SK-N-SH (cell line): Measurements from ENCODE around the gene GNAS. TPM values are rescaled to one million over a fixed set of nuclear protein-coding genes. Genes with fewer than 3 reads are reported as not detected.

Experiments used
- CTCF ChIA-PET: fragments of 300-600, 350-600 bp; formaldehyde crosslinking; extraction: SDS; loops from one replicate; lab custom pipeline; 2021; lab: Yijun Ruan, JAX
- POLR2A ChIA-PET: fragments of 350-600 bp; sonication (Branson Sonifier 250); formaldehyde crosslinking; extraction: SDS; loops from one replicate; lab custom pipeline; 2020; ENCODE audit warnings: antibody characterized with exemption, inconsistent platforms; lab: Yijun Ruan, JAX
- DNase-seq: peaks from one replicate; pipeline ENCODE4 v3.0.0; 2012
- H2AFZ ChIP-seq: fragments of 200-600 bp; sonication (generic); 2 replicates; pipeline ENCODE4 v1.8.1; 2016; ENCODE audit warnings: antibody characterized with exemption, mild to moderate bottlenecking, low read depth
- H3F3A ChIP-seq: fragments of 200-600 bp; sonication (generic); replicated peaks from 2 replicates; pipeline ENCODE3; 2016; ENCODE audit warnings: antibody characterized with exemption, mild to moderate bottlenecking; ENCODE audit not compliant: insufficient read depth
- H3K27ac ChIP-seq, 2 experiments: fragments of 200-500 bp in 1 of 2; fragments of 200-600 bp in 1 of 2; sonication (Bioruptor generic) in 1 of 2; sonication (generic), shearing (Covaris generic) in 1 of 2; 2 replicates each; pipeline versions ENCODE4 v1.5.1 to v1.6.1; 2014 to 2016; ENCODE audit warnings: low read depth in 2 of 2, inconsistent platforms in 1 of 2, low read length in 1 of 2, mild to moderate bottlenecking in 1 of 2, mixed read lengths in 1 of 2
- H3K27me3 ChIP-seq: fragments of 200-600 bp; sonication (generic), shearing (Covaris generic); 2 replicates; pipeline ENCODE4 v1.6.1; 2016; ENCODE audit warnings: mixed run types; ENCODE audit not compliant: insufficient read depth
- H3K36me3 ChIP-seq, 2 experiments: fragments of 200-500 bp in 1 of 2; fragments of 200-600 bp in 1 of 2; sonication (Bioruptor generic) in 1 of 2; sonication (generic) in 1 of 2; replicated peaks in 1 of 2; 2 replicates each; pipeline versions ENCODE3 to v1.5.1; 2014 to 2016; ENCODE audit warnings: low read length in 1 of 2, mild to moderate bottlenecking in 1 of 2; ENCODE audit not compliant: insufficient read depth in 2 of 2, control insufficient read depth in 1 of 2
- H3K4me1 ChIP-seq, 2 experiments: fragments of 200-500 bp in 1 of 2; fragments of 200-600 bp in 1 of 2; sonication (Bioruptor generic) in 1 of 2; sonication (generic), shearing (Covaris generic) in 1 of 2; 2 replicates each; pipeline versions ENCODE4 v1.5.1 to v1.6.1; 2014 to 2016; ENCODE audit warnings: low read depth in 1 of 2, low read length in 1 of 2, mixed run types in 1 of 2; ENCODE audit not compliant: insufficient read depth in 2 of 2, control insufficient read depth in 1 of 2
- H3K4me2 ChIP-seq: fragments of 200-600 bp; sonication (generic), shearing (Covaris generic); 2 replicates; pipeline ENCODE4 v1.6.1; 2017; ENCODE audit warnings: mixed run types
- H3K4me3 ChIP-seq, 2 experiments: fragments of 200-500 bp in 1 of 2; fragments of 200-600 bp in 1 of 2; sonication (Bioruptor generic) in 1 of 2; sonication (generic), shearing (Covaris generic) in 1 of 2; 2 replicates each; pipeline versions ENCODE4 v1.5.1 to v1.8.1; 2014 to 2016; ENCODE audit warnings: low read depth in 2 of 2, inconsistent platforms in 1 of 2, low read length in 1 of 2, mild to moderate bottlenecking in 1 of 2, mixed read lengths in 1 of 2, moderate library complexity in 1 of 2
- H3K79me2 ChIP-seq: fragments of 200-600 bp; sonication (generic); 2 replicates; pipeline ENCODE4 v1.8.1; 2017; ENCODE audit warnings: mild to moderate bottlenecking; ENCODE audit not compliant: insufficient read depth
- H3K9ac ChIP-seq: fragments of 200-600 bp; sonication (generic); 2 replicates; pipeline ENCODE4 v1.6.1; 2017; ENCODE audit warnings: mixed run types
- H3K9me2 ChIP-seq: fragments of 200-600 bp; sonication (generic); 2 replicates; pipeline ENCODE4 v1.6.1; 2017; ENCODE audit warnings: mixed run types
- H3K9me3 ChIP-seq: fragments of 200-600 bp; sonication (generic); 2 replicates; pipeline ENCODE4 v1.6.1; 2017; ENCODE audit warnings: mixed run types, mild to moderate bottlenecking, moderate library complexity
- H4K20me1 ChIP-seq: fragments of 200-600 bp; sonication (generic); 2 replicates; pipeline ENCODE4 v1.6.1; 2017; ENCODE audit warnings: mild to moderate bottlenecking, mixed run types; ENCODE audit not compliant: insufficient read depth
- ELF1 ChIP-seq: IDR thresholded peaks from 2 replicates; pipeline ENCODE4 v1.4.0; 2012
- EP300 ChIP-seq, 2 experiments: IDR thresholded peaks; 2 replicates each; pipeline versions ENCODE4 v1.4.0 to v1.6.1; 2012; ENCODE audit warnings: borderline replicate concordance in 1 of 2, low read depth in 1 of 2, low read length in 1 of 2
- EZH2phosphoT487 ChIP-seq: fragments of 200-600 bp; sonication (generic); IDR thresholded peaks from 2 replicates; pipeline ENCODE4 v1.6.1; 2017; ENCODE audit warnings: low read depth, mixed run types, mild to moderate bottlenecking, antibody characterized with exemption, moderate library complexity, borderline replicate concordance
- FOXJ3 ChIP-seq: sonication (generic); formaldehyde crosslinking; IDR thresholded peaks from 2 replicates; pipeline ENCODE4 v1.5.1; 2020; ENCODE audit warnings: mild to moderate bottlenecking, missing genetic modification reagents
- FOXM1 ChIP-seq: IDR thresholded peaks from 2 replicates; pipeline ENCODE4 v1.4.0; 2012; ENCODE audit warnings: low read depth, mild to moderate bottlenecking
- GABPA ChIP-seq: IDR thresholded peaks from 2 replicates; pipeline ENCODE4 v1.4.0; 2012; ENCODE audit warnings: low read depth, mild to moderate bottlenecking
- GATA2 ChIP-seq: sonication (generic); formaldehyde crosslinking; IDR thresholded peaks from 2 replicates; pipeline ENCODE4 v1.5.0; 2020; ENCODE audit warnings: mild to moderate bottlenecking, missing genetic modification reagents
- MEF2A ChIP-seq: IDR thresholded peaks from 2 replicates; pipeline ENCODE4 v1.4.0; 2012; ENCODE audit warnings: low read depth, borderline replicate concordance
- NRF1 ChIP-seq: IDR thresholded peaks from 2 replicates; pipeline ENCODE4 v1.6.1; 2012; ENCODE audit warnings: low read depth, mild to moderate bottlenecking, low read length
- POLR2AphosphoS5 ChIP-seq: IDR thresholded peaks from 2 replicates; pipeline ENCODE4 v1.6.1; 2012; ENCODE audit warnings: low read depth, low read length
- RAD21 ChIP-seq: IDR thresholded peaks from 2 replicates; pipeline ENCODE4 v1.6.1; 2012; ENCODE audit warnings: mild to moderate bottlenecking, low read length
- RCOR1 ChIP-seq: fragments of 150-350 bp; IDR thresholded peaks from 2 replicates; pipeline ENCODE4 v1.6.1; 2017; ENCODE audit warnings: antibody characterized with exemption, low read length
- SIN3A ChIP-seq: IDR thresholded peaks from 2 replicates; pipeline ENCODE4 v1.6.1; 2012; ENCODE audit warnings: low read depth, mild to moderate bottlenecking, low read length, moderate library complexity, borderline replicate concordance
- SMC3 ChIP-seq: IDR thresholded peaks from 2 replicates; pipeline ENCODE4 v1.6.1; 2012; ENCODE audit warnings: low read depth, low read length, improper control_type of control experiment
- TAF1 ChIP-seq: IDR thresholded peaks from 2 replicates; pipeline ENCODE4 v1.6.1; 2012; ENCODE audit warnings: low read depth, mild to moderate bottlenecking, low read length, moderate library complexity, borderline replicate concordance
- TEAD4 ChIP-seq: IDR thresholded peaks from 2 replicates; pipeline ENCODE4 v1.4.0; 2012; ENCODE audit warnings: mild to moderate bottlenecking, borderline replicate concordance; ENCODE audit not compliant: insufficient read depth
- WGBS: methylation state at CpG from one replicate; pipeline ENCODE4 v1.1.6; 2017; ENCODE audit warnings: low lambda C conversion rate; 5-methylcytosine and 5-hydroxymethylcytosine counted together
- polyA plus RNA-seq, 3 experiments: library from polyadenylated mRNA; depleted of rRNA; stranded (reverse); fragments of >200 nt; gene quantifications; 2 replicates each; pipeline ENCODE4 v1.2.3, GENCODE V29; 2012
- TF ChIP-seq, protein P1 (sequence below): fragments of 150-350 bp; IDR thresholded peaks from 2 replicates; pipeline ENCODE4 v1.6.1; 2016; ENCODE audit warnings: mild to moderate bottlenecking, low read depth, low read length
- TF ChIP-seq, protein P2 (sequence below): IDR thresholded peaks from 2 replicates; pipeline ENCODE4 v1.4.0; 2012; ENCODE audit warnings: low read depth
- TF ChIP-seq, protein P3 (sequence below): IDR thresholded peaks from 2 replicates; pipeline ENCODE4 v1.4.0; 2012; ENCODE audit warnings: low read depth, borderline replicate concordance
- TF ChIP-seq, protein P4 (sequence below): IDR thresholded peaks from 2 replicates; pipeline ENCODE4; 2012

Gene GNAS
- polyA plus RNA-seq, 1 of the 3 experiments (the other 2 are of a cell fraction) = 1,562 TPM

DNA sequence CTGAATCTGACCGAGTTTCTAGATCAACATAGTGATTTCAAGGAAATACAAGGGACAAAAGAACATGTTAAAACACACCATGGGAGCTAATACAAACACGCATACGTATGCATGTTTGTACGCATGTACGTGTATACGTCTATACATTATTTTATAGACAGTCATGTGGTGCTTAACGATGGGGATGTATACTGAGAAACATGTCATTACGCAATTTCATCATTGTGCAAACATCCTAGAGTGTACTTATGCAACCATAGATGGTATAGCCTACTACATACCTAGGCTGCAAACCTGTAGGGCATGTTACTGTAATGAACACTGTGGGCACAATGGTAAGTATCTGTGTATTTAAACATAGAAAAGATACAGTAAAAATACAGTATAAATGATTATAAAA is 103.6 kb downstream of the GNAS start:
- ChIA-PET POLR2A (no interaction called here), CTCF (interaction anchor here (0.7 kb wide), 1 partner anchor 9 kb away, joined by 3 read pairs; no protein-coding TSS in a partner anchor)
- Histone ChIP-seq H3K9ac (no peak overlapping the region), H2AFZ (no peak overlapping the region), H3F3A (no peaks in the 10 kb centered on the region), H3K9me2 (no peaks in the 10 kb centered on the region), H4K20me1 (no peaks in the 10 kb centered on the region), H3K4me3 (no peak overlapping the region), H3K79me2 (no peaks in the 10 kb centered on the region), H3K27ac (no peak overlapping the region), H3K9me3 (no peaks in the 10 kb centered on the region), H3K27me3 (no peaks in the 10 kb centered on the region), H3K4me1 (no peaks in the 10 kb centered on the region), H3K36me3 (no peaks in the 10 kb centered on the region), H3K4me2 (no peak overlapping the region)
- 75% methylated on average over 8 of the region's 8 CpGs for WGBS
- TF ChIP-seq EZH2phosphoT487 (no peak), NRF1 (no peak), RAD21 (no peak), GATA2 (CRISPR knock-in tag) (no peak), MEF2A (no peak), POLR2AphosphoS5 (no peak), SIN3A (no peak), TEAD4 (no peak), TAF1 (no peak), ELF1 (no peak), FOXJ3 (CRISPR knock-in tag) (no peak), GABPA (no peak), SMC3 (no peak), EP300 (IDR thresholded peaks at IDR 0.05; ENCODE audit: borderline replicate concordance in 1 of 2, low read depth in 1 of 2, low read length in 1 of 2) (no peak), RCOR1 (no peak), FOXM1 (no peak)
- TF ChIP-seq, protein P1, sequence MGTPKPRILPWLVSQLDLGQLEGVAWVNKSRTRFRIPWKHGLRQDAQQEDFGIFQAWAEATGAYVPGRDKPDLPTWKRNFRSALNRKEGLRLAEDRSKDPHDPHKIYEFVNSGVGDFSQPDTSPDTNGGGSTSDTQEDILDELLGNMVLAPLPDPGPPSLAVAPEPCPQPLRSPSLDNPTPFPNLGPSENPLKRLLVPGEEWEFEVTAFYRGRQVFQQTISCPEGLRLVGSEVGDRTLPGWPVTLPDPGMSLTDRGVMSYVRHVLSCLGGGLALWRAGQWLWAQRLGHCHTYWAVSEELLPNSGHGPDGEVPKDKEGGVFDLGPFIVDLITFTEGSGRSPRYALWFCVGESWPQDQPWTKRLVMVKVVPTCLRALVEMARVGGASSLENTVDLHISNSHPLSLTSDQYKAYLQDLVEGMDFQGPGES = no peak
- TF ChIP-seq, protein P2, sequence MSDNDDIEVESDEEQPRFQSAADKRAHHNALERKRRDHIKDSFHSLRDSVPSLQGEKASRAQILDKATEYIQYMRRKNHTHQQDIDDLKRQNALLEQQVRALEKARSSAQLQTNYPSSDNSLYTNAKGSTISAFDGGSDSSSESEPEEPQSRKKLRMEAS = no peak
- TF ChIP-seq, protein P3, sequence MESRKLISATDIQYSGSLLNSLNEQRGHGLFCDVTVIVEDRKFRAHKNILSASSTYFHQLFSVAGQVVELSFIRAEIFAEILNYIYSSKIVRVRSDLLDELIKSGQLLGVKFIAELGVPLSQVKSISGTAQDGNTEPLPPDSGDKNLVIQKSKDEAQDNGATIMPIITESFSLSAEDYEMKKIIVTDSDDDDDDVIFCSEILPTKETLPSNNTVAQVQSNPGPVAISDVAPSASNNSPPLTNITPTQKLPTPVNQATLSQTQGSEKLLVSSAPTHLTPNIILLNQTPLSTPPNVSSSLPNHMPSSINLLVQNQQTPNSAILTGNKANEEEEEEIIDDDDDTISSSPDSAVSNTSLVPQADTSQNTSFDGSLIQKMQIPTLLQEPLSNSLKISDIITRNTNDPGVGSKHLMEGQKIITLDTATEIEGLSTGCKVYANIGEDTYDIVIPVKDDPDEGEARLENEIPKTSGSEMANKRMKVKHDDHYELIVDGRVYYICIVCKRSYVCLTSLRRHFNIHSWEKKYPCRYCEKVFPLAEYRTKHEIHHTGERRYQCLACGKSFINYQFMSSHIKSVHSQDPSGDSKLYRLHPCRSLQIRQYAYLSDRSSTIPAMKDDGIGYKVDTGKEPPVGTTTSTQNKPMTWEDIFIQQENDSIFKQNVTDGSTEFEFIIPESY = no peak
- TF ChIP-seq, protein P4, sequence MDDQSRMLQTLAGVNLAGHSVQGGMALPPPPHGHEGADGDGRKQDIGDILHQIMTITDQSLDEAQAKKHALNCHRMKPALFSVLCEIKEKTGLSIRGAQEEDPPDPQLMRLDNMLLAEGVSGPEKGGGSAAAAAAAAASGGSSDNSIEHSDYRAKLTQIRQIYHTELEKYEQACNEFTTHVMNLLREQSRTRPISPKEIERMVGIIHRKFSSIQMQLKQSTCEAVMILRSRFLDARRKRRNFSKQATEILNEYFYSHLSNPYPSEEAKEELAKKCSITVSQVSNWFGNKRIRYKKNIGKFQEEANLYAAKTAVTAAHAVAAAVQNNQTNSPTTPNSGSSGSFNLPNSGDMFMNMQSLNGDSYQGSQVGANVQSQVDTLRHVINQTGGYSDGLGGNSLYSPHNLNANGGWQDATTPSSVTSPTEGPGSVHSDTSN = no peak
- DNase-seq = no peak
